Endothelial cell of umbilical vein (primary cell): ENCODE results near the gene MCOLN2. TPM values are rescaled to one million over a fixed set of nuclear protein-coding genes. Genes with fewer than 3 reads are reported as not detected.

Experiments used
- BruUV-seq: library from RNA; stranded (reverse); fragments of 400-500 nt; replicated peaks from 2 replicates; lab custom pipeline; 2021; lab: Mats Ljungman, UMichigan
- CTCF ChIA-PET: fragments of 300-600, 350-600 bp; sonication (Branson Sonifier 250); formaldehyde crosslinking; loops from one replicate; lab custom pipeline; 2021; ENCODE audit warnings: antibody characterized with exemption, inconsistent platforms; lab: Charles Lee
- POLR2A ChIA-PET: fragments of 300-600, 350-600 bp; sonication (Branson Sonifier 250); formaldehyde crosslinking; loops from one replicate; lab custom pipeline; 2021; ENCODE audit warnings: antibody characterized with exemption, inconsistent platforms; lab: Charles Lee
- DNase-seq: peaks from one replicate; pipeline ENCODE4 v3.0.0-alpha.2; 2011; ENCODE audit warnings: low read depth, low spot score
- FAIRE-seq: peaks from 2 replicates; lab custom pipeline; 2011; peaks lifted over from hg19 to GRCh38; lab: Jason Lieb, UNC
- H2AFZ ChIP-seq: 2 replicates; pipeline ENCODE4 v1.6.0; 2012; ENCODE audit warnings: low read depth, low read length, control low read depth, inconsistent platforms
- H3K27ac ChIP-seq: 2 replicates; pipeline ENCODE4 v1.5.1; 2011; ENCODE audit warnings: low read depth, mild to moderate bottlenecking, control low read depth, low read length, moderate library complexity; ENCODE audit not compliant: insufficient read depth
- H3K27me3 ChIP-seq, 2 experiments: 2 replicates each; pipeline versions ENCODE4 v1.6.0 to v1.6.1; 2011; ENCODE audit warnings: low read length in 2 of 2, mixed read lengths in 1 of 2; ENCODE audit not compliant: control insufficient read depth in 2 of 2, insufficient read depth in 2 of 2
- H3K36me3 ChIP-seq, 2 experiments: 2 replicates in 1 of 2; 3 replicates in 1 of 2; pipeline ENCODE4 v1.5.1; 2011; ENCODE audit warnings: low read length in 2 of 2, mild to moderate bottlenecking in 1 of 2, moderate library complexity in 1 of 2; ENCODE audit not compliant: control insufficient read depth in 2 of 2, insufficient read depth in 2 of 2; ENCODE audit errors: extremely low read depth in 1 of 2
- H3K4me1 ChIP-seq: 3 replicates; pipeline ENCODE4 v1.5.1; 2011; ENCODE audit warnings: mild to moderate bottlenecking, low read length; ENCODE audit not compliant: control insufficient read depth, insufficient read depth; ENCODE audit errors: extremely low read depth
- H3K4me2 ChIP-seq: 2 replicates; pipeline ENCODE4 v1.6.1; 2011; ENCODE audit warnings: low read length, control low read depth, mixed read lengths; ENCODE audit not compliant: insufficient read depth
- H3K4me3 ChIP-seq, 3 experiments: fragments of 200-600 bp in 1 of 3; sonication (generic), shearing (Covaris generic) in 1 of 3; replicated peaks in 1 of 3; 2 replicates each; pipeline ENCODE4 v1.5.1; 2011 to 2016; ENCODE audit warnings: control low read depth in 3 of 3, low read length in 3 of 3, mild to moderate bottlenecking in 2 of 3, inconsistent platforms in 1 of 3, low read depth in 1 of 3, moderate library complexity in 1 of 3; ENCODE audit not compliant: insufficient read depth in 1 of 3
- H3K79me2 ChIP-seq: 2 replicates; pipeline ENCODE4 v1.6.0; 2012; ENCODE audit warnings: low read length, inconsistent platforms; ENCODE audit not compliant: control insufficient read depth, insufficient read depth
- H3K9ac ChIP-seq: replicated peaks from 2 replicates; pipeline ENCODE3; 2011; ENCODE audit warnings: low read length, control low read depth; ENCODE audit not compliant: insufficient read depth; ENCODE audit errors: extremely low read depth
- H3K9me1 ChIP-seq: replicated peaks from 3 replicates; pipeline ENCODE4 v1.6.0; 2011; ENCODE audit warnings: mild to moderate bottlenecking, low read length; ENCODE audit not compliant: control insufficient read depth, insufficient read depth; ENCODE audit errors: extremely low read depth
- H3K9me3 ChIP-seq: replicated peaks from 2 replicates; pipeline ENCODE4 v1.5.1; 2012; ENCODE audit warnings: low read length, inconsistent platforms; ENCODE audit not compliant: control insufficient read depth, insufficient read depth
- H4K20me1 ChIP-seq: replicated peaks from 2 replicates; pipeline ENCODE3; 2011; ENCODE audit warnings: mild to moderate bottlenecking, low read length; ENCODE audit not compliant: control insufficient read depth, insufficient read depth; ENCODE audit errors: extremely low read depth
- EZH2 ChIP-seq: IDR thresholded peaks from 2 replicates; pipeline ENCODE4 v1.6.1; 2012; ENCODE audit warnings: borderline replicate concordance, low read depth, mild to moderate bottlenecking, moderate library complexity, low read length, inconsistent platforms; ENCODE audit not compliant: severe bottlenecking
- FOS ChIP-seq: IDR thresholded peaks from 2 replicates; pipeline ENCODE4 v1.6.1; 2011; ENCODE audit warnings: mild to moderate bottlenecking, low read length, moderate library complexity, borderline replicate concordance; ENCODE audit not compliant: insufficient read depth
- GATA2 ChIP-seq: IDR thresholded peaks from 2 replicates; pipeline ENCODE4 v1.7.0; 2011; ENCODE audit warnings: low read depth, mild to moderate bottlenecking, moderate library complexity, mixed read lengths, low read length; ENCODE audit not compliant: insufficient read length, insufficient read depth
- JUN ChIP-seq: IDR thresholded peaks from 2 replicates; pipeline ENCODE4 v1.6.1; 2011; ENCODE audit warnings: borderline replicate concordance, low read depth; ENCODE audit not compliant: insufficient read length, insufficient read depth
- MYC ChIP-seq: IDR thresholded peaks from one replicate; pipeline ENCODE4 v1.6.1; 2011; ENCODE audit warnings: mild to moderate bottlenecking, low read depth, low read length
- POLR2A ChIP-seq: IDR thresholded peaks from 2 replicates; pipeline ENCODE4 v1.6.1; 2012; ENCODE audit warnings: low read depth, mild to moderate bottlenecking, control low read depth, low read length
- POLR2AphosphoS5 ChIP-seq: IDR thresholded peaks from 2 replicates; pipeline ENCODE4 v1.6.1; 2012; ENCODE audit warnings: low read depth, mild to moderate bottlenecking, control low read depth, low read length, moderate library complexity; ENCODE audit not compliant: insufficient read depth
- dilution Hi-C: fragments of 300-500 bp; cut with MboI; formaldehyde crosslinking; loops from one replicate; pipeline ENCODE4 v1.15.0; 2019; ENCODE audit warnings: low sequenced_read_pairs; ENCODE audit not compliant: extremely low pct_ligation_motif_present
- intact Hi-C: fragments of 100-400 bp; cut with micrococcal nuclease; formaldehyde crosslinking; loops from one replicate; pipeline ENCODE4 v1.10.0; 2022
- polyA plus RNA-seq, 4 experiments: library from polyadenylated mRNA; depleted of rRNA in 3 of 4; stranded (reverse) in 3 of 4; unstranded in 1 of 4; fragments of >200 nt; gene quantifications; 2 replicates each; pipeline versions ENCODE4 v1.2.1 to v1.2.3, GENCODE V29; 2011 to 2012; ENCODE audit warnings: missing spikeins in 1 of 4
- total RNA-seq: library from RNA; stranded (reverse); gene quantifications from 2 replicates; pipeline ENCODE4 v1.2.3, GENCODE V29; 2021
- TF ChIP-seq, protein P1 (sequence below): IDR thresholded peaks from 2 replicates; pipeline ENCODE4 v1.6.1; 2011; ENCODE audit not compliant: insufficient read depth, insufficient read length
- TF ChIP-seq, protein P2 (sequence below), 2 donors: IDR thresholded peaks; 1 replicate in 1 of 2; 2 replicates in 1 of 2; pipeline ENCODE4 v1.5.1; 2011; ENCODE audit warnings: low read length in 2 of 2, mild to moderate bottlenecking in 2 of 2, moderate library complexity in 2 of 2, control low read depth in 1 of 2, inconsistent platforms in 1 of 2, low read depth in 1 of 2; ENCODE audit not compliant: insufficient read depth in 1 of 2; ENCODE audit errors: extremely low read depth in 1 of 2

MCOLN2 gene
- total and polyA plus RNA-seq, 2 donors (not counting 3 experiments of a cell fraction or from before 2014, with no cell fraction given), result not detected

DNA sequence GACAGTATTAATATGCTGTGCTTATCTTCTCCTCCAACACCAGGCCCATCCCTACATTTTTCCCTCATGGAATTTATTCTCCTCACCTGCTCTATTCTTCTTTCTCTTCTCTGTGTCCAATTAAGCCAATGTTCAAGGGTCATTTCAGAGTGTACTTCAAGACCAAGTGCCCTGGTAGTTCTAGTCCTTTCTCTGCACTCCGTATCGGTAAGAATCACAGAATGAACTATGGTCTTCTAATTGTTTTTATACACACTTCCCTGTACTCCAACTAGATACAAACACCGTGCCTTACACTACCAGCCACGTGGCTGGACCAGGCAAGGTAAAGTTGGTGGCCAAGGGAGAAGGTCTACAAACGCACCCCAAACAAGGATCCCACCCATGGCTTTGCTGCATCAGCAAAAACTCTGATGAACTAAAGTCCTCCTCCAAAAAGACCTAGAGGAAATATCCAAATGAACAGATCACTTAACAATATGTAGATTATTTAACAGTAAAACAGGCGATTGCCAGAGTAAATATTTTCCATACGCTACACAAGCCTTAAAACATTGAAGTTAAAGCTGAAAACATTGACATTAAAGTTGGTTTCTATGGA lies 63.8 kb downstream of the MCOLN2 start:
- Histone ChIP-seq H3K9ac (no peak overlapping the region), H3K9me1 (no peaks in the 10 kb centered on the region), H3K4me2 (no peak overlapping the region), H4K20me1 (no peaks in the 10 kb centered on the region), H3K27ac (no peak overlapping the region), H3K36me3 (no peaks in the 10 kb centered on the region), H3K27me3 (peaks cover 31 to 59% of the 10 kb centered on the region in 2 experiments), H3K4me1 (no peaks in the 10 kb centered on the region), H3K9me3 (no peaks in the 10 kb centered on the region), H3K4me3 (no peak overlapping the region), H2AFZ (no peak overlapping the region), H3K79me2 (no peaks in the 10 kb centered on the region)
- ChIA-PET CTCF (interaction anchor here (0.7 to 3.7 kb wide), 4 partner anchors 10 to 161 kb away, joined by 3 to 22 read pairs (median 5); no protein-coding TSS in a partner anchor), POLR2A (no interaction called here)
- TF ChIP-seq POLR2A, result no peak
- TF ChIP-seq, protein P1, sequence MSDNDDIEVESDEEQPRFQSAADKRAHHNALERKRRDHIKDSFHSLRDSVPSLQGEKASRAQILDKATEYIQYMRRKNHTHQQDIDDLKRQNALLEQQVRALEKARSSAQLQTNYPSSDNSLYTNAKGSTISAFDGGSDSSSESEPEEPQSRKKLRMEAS, result no peak
- no peak for TF ChIP-seq FOS
- TF ChIP-seq, protein P2, sequence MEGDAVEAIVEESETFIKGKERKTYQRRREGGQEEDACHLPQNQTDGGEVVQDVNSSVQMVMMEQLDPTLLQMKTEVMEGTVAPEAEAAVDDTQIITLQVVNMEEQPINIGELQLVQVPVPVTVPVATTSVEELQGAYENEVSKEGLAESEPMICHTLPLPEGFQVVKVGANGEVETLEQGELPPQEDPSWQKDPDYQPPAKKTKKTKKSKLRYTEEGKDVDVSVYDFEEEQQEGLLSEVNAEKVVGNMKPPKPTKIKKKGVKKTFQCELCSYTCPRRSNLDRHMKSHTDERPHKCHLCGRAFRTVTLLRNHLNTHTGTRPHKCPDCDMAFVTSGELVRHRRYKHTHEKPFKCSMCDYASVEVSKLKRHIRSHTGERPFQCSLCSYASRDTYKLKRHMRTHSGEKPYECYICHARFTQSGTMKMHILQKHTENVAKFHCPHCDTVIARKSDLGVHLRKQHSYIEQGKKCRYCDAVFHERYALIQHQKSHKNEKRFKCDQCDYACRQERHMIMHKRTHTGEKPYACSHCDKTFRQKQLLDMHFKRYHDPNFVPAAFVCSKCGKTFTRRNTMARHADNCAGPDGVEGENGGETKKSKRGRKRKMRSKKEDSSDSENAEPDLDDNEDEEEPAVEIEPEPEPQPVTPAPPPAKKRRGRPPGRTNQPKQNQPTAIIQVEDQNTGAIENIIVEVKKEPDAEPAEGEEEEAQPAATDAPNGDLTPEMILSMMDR (IDR thresholded peaks at IDR 0.05; ENCODE audit: extremely low read depth in 1 of 2, insufficient read depth in 1 of 2, low read depth in 1 of 2, low read length in 2 of 2), result no peak
- no peak for TF ChIP-seq MYC
- no peak for TF ChIP-seq POLR2AphosphoS5
- TF ChIP-seq GATA2, result no peak
- no peak for TF ChIP-seq EZH2
- TF ChIP-seq JUN, result no peak
- DNase-seq (no peak), FAIRE-seq (no peak)
- intact Hi-C loops (loop anchor here (2.0 to 10.0 kb wide), 2 partner anchors 32 to 998 kb away; no protein-coding TSS in a partner anchor), dilution Hi-C loops (no loop called here)
- no TSS peak for BruUV-seq
